ENCODE measurements around the gene MIDN.

The MIDN gene

GRCh38 chr19:1258707-1259205 is 10.4 kb downstream of the MIDN start:
- DNase-seq (ENCODE audit: low read depth in 2 of 2): no peak

- DNase-seq (ENCODE audit: low read depth in 2 of 2): peak in 1 of 2 donors; percentile 72
These were observed 11.0 kb downstream of the MIDN start for GRCh38 chr19:1259206-1259875.

- DNase-seq (ENCODE audit: low read depth in 2 of 2): no peak
These were observed 11.7 kb downstream of the MIDN start for GRCh38 chr19:1259876-1260748.

- DNase-seq (ENCODE audit: low read depth in 2 of 2): peak; percentile 94 to 97
These were observed 12.6 kb downstream of the MIDN start for GRCh38 chr19:1260749-1261537.

- DNase-seq (ENCODE audit: low read depth in 2 of 2): no peak
These were observed 13.1 kb downstream of the MIDN start for GRCh38 chr19:1261538-1261797.

GRCh38 chr19:1261798-1262622 is 13.6 kb downstream of the MIDN start:
- DNase-seq (ENCODE audit: low read depth in 2 of 2): no peak

GRCh38 chr19:1262623-1263123 is 14.3 kb downstream of the MIDN start:
- no peak for DNase-seq (ENCODE audit: low read depth in 2 of 2)

- no peak for DNase-seq (ENCODE audit: low read depth in 2 of 2)
These were observed 14.8 kb downstream of the MIDN start for GRCh38 chr19:1263188-1263587.

- no peak for DNase-seq (ENCODE audit: low read depth in 2 of 2)
These were observed 16.6 kb downstream of the MIDN start for GRCh38 chr19:1264801-1265614.

- DNase-seq (ENCODE audit: low read depth in 2 of 2): no peak
These were observed 17.3 kb downstream of the MIDN start for GRCh38 chr19:1265615-1266128.

GRCh38 chr19:1266129-1266915 is 17.9 kb downstream of the MIDN start:
- DNase-seq (ENCODE audit: low read depth in 2 of 2): peak; percentile 85

GRCh38 chr19:1266916-1267476 is 18.6 kb downstream of the MIDN start:
- DNase-seq (ENCODE audit: low read depth in 2 of 2): peak; percentile 64 to 67

- no peak for DNase-seq (ENCODE audit: low read depth in 2 of 2)
These were observed 19.3 kb downstream of the MIDN start for GRCh38 chr19:1267477-1268225.

- DNase-seq (ENCODE audit: low read depth in 2 of 2): no peak
These were observed 20.1 kb downstream of the MIDN start for GRCh38 chr19:1268226-1269064.

- peak; percentile 99 for DNase-seq (ENCODE audit: low read depth in 2 of 2)
These were observed 20.7 kb downstream of the MIDN start, which contains the start of gene CIRBP for GRCh38 chr19:1269065-1269477. TSS of gene CIRBP (plus strand) at chr19:1269332. CDS start at chr19:1270934, 1,602 bp downstream.

GRCh38 chr19:1269478-1270212 is 21.3 kb downstream of the MIDN start:
- DNase-seq (ENCODE audit: low read depth in 2 of 2): peak; percentile 76 to 80
